ENCODE measurements around the gene PDE11A. TPM values are rescaled to one million over a fixed set of nuclear protein-coding genes. Genes with fewer than 3 reads are reported as not detected.

The PDE11A gene
- polyA plus RNA-seq, 5 donors, result 0.18 to 0.37 (median 0.25) TPM

DNA sequence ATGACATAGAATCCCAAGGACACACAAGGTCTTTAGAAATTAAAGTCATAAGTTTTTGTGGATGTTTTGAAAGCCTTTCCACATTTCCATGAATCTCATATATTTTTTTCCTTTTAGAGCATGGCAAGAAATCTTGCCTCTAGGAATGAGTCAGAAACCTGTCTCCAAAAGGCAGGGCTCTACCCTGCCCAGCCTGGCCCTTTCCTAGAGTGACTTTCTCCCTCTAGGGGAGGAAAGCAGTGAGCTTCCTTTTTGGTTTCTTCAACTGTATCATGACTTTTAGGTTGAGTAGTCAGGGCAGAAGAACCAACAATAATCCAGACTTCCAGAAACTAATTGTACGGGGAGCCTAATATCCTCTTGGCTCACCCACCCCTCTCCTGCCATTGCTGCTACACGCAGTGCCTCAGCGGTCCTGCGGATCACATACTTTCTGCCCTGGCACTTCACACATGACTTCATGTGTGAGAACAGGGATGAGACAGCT lies 379.8 kb downstream of the PDE11A start:
- DNase-seq, result no peak

- no peak for DNase-seq
Observed at GRCh38 chr2:177692042-177692782, 380.4 kb downstream of the PDE11A start.

- no peak for DNase-seq
Observed at GRCh38 chr2:177691177-177691576, 381.4 kb downstream of the PDE11A start.

DNA sequence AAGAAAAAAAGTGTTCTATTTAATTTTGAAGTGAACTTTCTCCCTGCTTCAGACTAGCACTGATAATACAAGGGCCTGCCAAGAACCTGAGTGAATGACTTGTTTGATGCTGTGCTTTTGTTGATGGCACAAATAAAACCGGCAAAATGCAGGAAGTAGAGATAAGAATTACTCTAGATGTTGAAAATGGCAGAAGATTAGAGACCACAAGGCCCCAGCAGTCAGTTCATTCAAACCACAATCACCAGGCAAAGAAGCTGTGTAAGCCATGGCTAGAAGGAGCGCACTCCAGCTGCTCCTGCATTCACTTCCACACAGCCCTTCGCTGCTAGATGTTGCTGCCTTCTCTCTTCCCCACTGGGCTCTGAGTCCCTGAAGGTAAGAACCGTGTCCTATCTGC lies 383.0 kb downstream of the PDE11A start:
- no peak for DNase-seq

DNA sequence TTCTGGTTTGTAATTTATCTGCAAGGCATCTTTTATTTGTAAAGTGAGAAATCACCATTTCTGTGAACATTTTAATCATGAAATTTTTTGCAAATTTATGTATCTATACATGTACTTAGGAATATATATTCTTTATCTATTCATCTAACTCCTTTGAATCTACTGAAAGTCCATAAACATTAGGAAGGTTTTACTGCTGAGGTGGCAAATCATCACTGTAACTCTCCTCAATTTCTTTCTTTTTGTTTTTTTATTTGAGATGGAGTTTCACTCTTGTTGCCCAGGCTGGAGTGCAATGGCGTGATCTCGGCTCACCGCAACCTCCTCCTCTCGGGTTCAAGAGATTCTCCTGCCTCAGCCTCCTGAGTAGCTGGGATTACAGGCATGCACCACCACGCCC lies 383.7 kb downstream of the PDE11A start:
- DNase-seq, result no peak

- DNase-seq, result no peak
Observed at GRCh38 chr2:177683661-177684069, 388.9 kb downstream of the PDE11A start.

GRCh38 chr2:177682836-177683660 lies 389.5 kb downstream of the PDE11A start:
- no peak for DNase-seq

DNA sequence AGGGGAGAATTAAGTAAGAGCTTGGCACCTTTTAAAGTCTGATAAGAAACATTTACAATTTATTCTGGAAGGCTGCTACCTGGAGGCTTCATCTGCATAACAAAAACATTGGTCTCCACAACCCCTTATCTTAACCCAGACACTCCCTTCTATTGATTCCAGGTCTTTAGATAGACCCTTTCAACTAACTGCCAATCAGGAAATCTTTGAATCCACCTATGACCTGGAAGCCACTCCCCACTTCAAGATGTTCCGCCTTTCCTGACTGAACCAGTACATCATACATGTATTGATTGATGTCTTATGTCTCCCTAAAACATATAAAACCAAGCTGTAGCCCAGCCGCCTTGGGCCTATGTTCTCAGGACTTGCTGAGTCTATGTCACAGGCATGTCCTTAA lies 390.6 kb downstream of the PDE11A start:
- no peak for DNase-seq

- DNase-seq, result no peak
Observed at GRCh38 chr2:177680866-177681712, 391.5 kb downstream of the PDE11A start.

DNA sequence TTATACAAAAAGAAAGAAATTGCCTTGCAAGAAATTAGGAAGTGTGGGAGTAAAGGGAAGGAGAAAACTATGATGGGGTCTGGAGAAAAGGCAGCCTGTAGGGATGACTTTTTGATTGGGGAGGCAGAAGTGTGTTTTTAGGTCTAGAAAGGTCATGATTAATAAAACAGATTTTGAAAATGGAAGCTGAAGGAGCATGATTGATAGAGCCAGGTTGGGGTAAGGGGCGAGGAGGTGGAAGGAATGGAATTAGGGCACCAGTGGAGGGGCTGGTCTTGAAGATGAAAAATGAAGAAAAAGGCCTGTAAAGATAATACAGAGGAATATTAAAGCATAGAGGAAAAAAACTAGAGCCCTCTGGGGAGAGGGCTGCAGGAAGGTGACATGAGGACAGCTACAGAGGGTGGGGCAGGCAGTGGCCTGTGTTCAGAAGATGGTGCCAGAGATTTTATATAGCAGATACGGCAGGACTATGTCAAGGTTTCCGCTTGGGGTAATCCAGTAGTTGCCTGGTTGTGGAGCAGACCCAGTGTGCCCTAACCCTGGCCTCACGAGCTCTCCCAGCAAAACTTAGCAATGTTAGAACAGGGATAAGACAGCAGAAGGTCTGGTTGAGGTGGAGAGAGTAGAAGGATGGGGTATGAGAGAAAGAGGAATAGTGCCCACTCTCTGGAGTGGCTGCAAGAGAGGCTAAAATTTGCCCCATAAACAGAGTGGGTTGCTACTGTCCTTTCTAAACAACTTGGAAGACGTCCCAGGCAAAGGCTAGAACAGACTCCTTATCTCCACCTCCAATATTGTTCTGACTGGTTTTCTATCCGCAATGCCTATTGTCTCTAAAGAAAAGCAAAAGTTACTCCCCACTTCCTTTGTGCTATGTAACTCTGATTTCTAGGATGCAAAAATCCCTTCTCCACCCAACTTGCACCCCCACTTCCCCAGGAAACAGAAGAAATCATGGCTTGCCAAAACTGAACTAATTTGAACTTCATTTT lies 392.7 kb downstream of the PDE11A start:
- DNase-seq, result no peak

DNA sequence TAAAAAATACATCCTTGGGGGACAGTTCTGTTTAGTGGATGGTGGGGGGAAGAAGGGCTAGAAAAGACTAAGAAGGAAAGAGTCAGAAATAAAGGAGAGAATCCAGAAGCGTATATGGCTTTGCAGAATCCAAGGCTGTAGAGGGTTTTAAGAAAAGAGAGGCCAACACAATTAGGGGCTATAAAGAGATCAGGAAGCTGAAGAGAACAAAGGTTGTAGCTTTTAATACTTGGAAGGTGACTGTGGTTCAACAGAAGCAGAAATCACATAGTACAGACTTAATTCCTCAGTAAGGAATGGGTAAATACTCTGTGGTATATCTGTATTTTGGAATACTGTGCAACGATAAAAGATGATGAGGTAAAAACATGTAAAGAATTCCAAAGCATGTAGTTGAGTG lies 393.6 kb downstream of the PDE11A start:
- no peak for DNase-seq

DNA sequence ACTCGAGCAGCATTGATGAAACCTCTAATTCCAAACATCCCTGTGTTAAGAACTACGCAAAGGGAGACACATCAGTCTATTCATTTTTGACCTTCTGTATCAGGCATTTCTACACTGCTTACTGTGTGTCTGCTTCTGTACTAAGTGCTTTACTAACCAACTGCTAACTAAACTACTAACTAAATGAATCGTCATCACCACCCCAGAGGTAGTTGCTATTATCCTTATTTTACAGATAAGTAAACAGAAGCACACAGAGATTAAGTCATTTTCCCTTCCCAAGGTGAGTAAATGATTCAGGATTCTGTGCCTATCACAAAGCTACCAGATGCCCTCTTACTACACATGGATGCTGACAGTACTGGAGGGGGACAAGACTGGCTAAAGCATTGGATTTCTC lies 395.9 kb downstream of the PDE11A start:
- DNase-seq, result no peak

- DNase-seq, result no peak
Observed at GRCh38 chr2:177675825-177676224, 396.8 kb downstream of the PDE11A start.

- no peak for DNase-seq
Observed at GRCh38 chr2:177675350-177675821, 397.2 kb downstream of the PDE11A start.

GRCh38 chr2:177673602-177674595 lies 398.7 kb downstream of the PDE11A start:
- DNase-seq, result no peak

DNA sequence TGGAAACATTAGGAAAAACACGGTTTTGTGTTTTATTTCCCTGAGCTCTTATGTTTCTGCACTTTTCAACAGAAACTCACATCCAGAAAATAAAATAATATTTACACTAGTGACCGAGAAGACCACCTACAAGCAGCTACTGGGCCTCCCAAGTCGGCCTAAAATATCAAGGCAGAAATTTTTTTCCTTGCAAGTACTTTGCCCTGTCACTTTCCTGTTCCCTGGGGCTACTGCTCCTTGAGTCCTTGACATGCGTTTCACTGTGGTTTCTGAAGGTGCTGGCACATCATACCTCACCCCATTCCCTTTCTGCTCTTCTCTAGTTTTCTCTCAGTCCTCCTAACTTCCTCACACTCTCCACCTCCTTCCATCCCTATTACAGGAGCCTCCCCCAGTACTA lies 400.9 kb downstream of the PDE11A start:
- DNase-seq, result no peak

DNA sequence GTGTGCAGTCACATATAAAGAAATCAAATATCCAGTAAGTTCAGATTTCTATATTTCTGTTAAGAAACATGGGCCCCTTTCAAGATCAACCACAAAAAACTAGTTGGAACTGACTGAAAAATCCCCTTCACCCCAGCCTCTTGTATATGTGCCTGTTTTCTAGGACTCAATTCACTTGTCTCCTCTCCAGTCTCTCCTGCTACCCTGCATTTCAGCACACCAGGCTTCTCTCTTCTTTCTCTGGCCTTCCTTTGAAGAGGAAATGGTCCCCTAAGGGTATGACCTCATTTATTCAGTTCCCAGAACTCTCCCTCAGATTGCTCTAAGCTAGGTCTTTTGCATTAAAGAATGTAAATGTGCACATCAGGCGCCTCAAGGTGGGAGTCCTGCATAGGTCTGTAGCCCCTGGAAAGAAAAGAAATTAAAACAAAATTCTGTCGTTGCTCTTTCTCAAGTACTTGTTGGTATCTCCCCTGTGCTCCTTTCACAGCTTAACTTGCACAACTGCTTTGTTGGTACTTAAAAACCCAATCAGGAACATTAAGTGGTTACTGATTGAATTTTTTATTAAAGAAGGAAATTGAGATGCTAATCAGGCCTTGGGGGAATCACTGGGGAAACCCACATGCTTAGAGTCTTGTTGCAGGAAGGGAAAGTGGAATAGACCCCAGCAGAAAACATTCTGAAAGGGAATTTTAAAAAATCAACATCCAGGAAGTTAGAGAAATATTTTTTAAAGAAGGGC lies 401.6 kb downstream of the PDE11A start:
- no peak for DNase-seq

GRCh38 chr2:177669625-177670330 lies 402.8 kb downstream of the PDE11A start:
- no peak for DNase-seq
